Raji (cell line): ENCODE results near the gene COBL.

Experiments used
- POLR2A ChIP-seq: IDR thresholded peaks from 2 replicates; pipeline ENCODE4 v1.6.1; 2011; ENCODE audit warnings: low read depth, low read length, control low read depth; ENCODE audit not compliant: insufficient read depth

COBL gene

GRCh38 chr7:51317582-51317910 is 937 bp upstream of the COBL start:
- TF ChIP-seq POLR2A = no peak

- no peak for TF ChIP-seq POLR2A
Measured at GRCh38 chr7:51316262-51316665, 345 bp downstream of the COBL start.

- TF ChIP-seq POLR2A = no peak
Measured at GRCh38 chr7:51315393-51316261, 982 bp downstream of the COBL start.

GRCh38 chr7:51314726-51315125 is 1.9 kb downstream of the COBL start:
- no peak for TF ChIP-seq POLR2A

- TF ChIP-seq POLR2A = no peak
Measured at GRCh38 chr7:51313738-51314425, 2.7 kb downstream of the COBL start.

GRCh38 chr7:51312951-51313737 is 3.5 kb downstream of the COBL start:
- TF ChIP-seq POLR2A = no peak

- TF ChIP-seq POLR2A = no peak
Measured at GRCh38 chr7:51311166-51311565, 5.4 kb downstream of the COBL start.

- no peak for TF ChIP-seq POLR2A
Measured at GRCh38 chr7:51310131-51310583, 6.5 kb downstream of the COBL start.

- TF ChIP-seq POLR2A = no peak
Measured at GRCh38 chr7:51309361-51310130, 7.1 kb downstream of the COBL start.

- no peak for TF ChIP-seq POLR2A
Measured at GRCh38 chr7:51308696-51309095, 7.9 kb downstream of the COBL start.

GRCh38 chr7:51308265-51308664 is 8.3 kb downstream of the COBL start:
- TF ChIP-seq POLR2A = no peak

- no peak for TF ChIP-seq POLR2A
Measured at GRCh38 chr7:51307651-51308210, 8.9 kb downstream of the COBL start.

- no peak for TF ChIP-seq POLR2A
Measured at GRCh38 chr7:51306761-51307160, 9.8 kb downstream of the COBL start.

GRCh38 chr7:51304729-51305128 is 11.9 kb downstream of the COBL start:
- TF ChIP-seq POLR2A = no peak

- TF ChIP-seq POLR2A = no peak
Measured at GRCh38 chr7:51303142-51303525, 13.5 kb downstream of the COBL start.

GRCh38 chr7:51301806-51302205 is 14.8 kb downstream of the COBL start:
- no peak for TF ChIP-seq POLR2A
